GM12801 (cell line): ENCODE measurements around the gene NRXN3.

ENCODE experiments used
- TF ChIP-seq, protein P1 (sequence below): IDR thresholded peaks from one replicate; pipeline ENCODE4 v1.5.1; 2011; ENCODE audit warnings: control low read depth; ENCODE audit not compliant: insufficient read length; ENCODE audit errors: extremely low read depth

Gene NRXN3

DNA sequence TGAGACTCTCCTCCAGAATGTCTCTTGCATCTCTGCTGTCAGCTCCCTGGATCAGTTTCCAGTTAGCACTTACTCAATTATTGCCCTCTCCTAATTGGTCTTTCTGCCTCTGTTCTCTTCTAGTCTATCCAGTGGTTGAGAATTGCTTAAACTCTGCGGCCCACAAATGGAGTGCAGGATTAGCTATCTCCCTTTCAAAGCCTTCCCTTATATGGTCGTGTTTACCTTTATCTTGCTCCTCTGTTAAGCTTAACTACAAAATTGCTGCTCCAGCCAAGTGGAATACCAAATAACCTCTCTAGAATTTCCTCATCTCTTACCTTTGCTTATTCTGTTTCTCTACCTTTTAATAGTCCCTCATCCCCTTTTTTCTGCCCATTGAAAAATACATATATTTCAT is 132.7 kb downstream of the NRXN3 start:
- TF ChIP-seq, protein P1, sequence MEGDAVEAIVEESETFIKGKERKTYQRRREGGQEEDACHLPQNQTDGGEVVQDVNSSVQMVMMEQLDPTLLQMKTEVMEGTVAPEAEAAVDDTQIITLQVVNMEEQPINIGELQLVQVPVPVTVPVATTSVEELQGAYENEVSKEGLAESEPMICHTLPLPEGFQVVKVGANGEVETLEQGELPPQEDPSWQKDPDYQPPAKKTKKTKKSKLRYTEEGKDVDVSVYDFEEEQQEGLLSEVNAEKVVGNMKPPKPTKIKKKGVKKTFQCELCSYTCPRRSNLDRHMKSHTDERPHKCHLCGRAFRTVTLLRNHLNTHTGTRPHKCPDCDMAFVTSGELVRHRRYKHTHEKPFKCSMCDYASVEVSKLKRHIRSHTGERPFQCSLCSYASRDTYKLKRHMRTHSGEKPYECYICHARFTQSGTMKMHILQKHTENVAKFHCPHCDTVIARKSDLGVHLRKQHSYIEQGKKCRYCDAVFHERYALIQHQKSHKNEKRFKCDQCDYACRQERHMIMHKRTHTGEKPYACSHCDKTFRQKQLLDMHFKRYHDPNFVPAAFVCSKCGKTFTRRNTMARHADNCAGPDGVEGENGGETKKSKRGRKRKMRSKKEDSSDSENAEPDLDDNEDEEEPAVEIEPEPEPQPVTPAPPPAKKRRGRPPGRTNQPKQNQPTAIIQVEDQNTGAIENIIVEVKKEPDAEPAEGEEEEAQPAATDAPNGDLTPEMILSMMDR: no peak

DNA sequence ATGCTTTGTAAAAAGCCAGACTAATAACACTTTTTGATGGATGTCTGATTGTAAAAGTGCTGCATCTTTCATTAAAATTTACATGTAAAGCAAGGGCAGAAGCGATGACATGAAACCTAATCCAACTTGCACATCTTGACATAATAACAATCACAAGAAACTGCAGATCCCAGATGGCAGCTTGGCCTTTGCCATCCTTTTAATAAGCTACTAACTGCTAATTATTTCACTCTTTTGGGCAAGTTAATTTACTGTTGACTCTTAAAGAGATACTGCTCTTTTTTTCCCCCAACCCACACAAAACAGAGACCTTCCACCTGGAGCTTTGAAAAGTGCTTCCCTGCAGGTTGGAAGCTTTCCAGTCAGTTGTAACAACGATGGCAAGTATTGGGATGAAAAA is 137.5 kb downstream of the NRXN3 start:
- TF ChIP-seq, protein P1: no peak

DNA sequence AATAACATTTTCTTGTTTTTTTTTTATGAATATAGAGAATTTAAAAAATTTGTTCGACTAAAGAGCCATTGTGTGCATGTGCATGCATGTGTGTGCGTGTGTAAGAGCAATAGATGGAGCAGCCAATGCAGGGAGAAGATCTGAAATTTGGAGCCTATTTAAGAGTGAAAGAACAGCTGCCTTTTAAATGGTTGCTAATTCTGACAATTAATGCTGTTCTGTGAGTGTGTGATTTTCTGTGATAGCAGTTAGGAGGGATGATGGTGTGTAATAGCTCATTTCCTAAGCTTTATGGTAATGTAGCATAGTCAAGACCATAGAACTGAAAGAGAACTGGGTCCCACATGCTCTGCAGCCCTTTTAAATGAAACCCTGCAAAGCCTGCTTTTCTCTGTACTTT is 137.9 kb downstream of the NRXN3 start:
- TF ChIP-seq, protein P1: no peak

DNA sequence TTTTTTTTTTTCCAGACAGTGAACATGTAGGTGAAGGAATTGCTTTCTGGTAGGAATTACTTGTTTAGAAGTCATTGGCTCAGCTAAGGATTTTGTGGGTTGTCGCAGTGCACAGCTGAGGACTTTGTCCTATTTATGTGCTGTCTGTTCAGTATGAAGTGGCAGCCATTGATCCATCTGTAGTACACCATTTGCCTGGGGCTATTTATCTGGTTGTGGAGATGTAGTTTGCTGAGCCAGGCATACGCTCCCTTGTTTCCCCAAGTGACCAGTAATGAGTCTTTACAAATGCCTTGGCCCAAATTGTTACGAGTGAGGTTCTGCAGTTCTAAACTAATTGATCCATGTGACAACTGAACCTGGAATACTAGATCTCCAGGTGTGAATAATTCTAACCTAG is 140.1 kb downstream of the NRXN3 start:
- TF ChIP-seq, protein P1: no peak

DNA sequence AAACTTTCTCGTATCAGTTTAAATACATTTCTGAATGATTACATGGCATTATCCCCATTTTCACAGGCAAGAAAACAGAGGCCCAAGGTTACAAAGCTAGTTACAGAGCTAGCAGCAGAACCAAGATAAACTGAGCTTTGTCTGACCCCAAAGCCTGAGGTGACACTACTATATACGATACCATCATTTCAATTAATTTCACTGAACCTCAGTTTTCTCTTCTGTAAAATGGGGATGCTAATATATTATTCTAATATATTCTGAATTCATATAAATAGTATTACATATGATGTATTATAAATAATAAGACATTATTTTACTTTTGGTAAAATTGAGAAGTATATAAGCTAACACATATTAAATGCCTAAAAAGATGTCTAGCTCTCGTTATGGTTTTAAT is 143.3 kb downstream of the NRXN3 start:
- TF ChIP-seq, protein P1: no peak

DNA sequence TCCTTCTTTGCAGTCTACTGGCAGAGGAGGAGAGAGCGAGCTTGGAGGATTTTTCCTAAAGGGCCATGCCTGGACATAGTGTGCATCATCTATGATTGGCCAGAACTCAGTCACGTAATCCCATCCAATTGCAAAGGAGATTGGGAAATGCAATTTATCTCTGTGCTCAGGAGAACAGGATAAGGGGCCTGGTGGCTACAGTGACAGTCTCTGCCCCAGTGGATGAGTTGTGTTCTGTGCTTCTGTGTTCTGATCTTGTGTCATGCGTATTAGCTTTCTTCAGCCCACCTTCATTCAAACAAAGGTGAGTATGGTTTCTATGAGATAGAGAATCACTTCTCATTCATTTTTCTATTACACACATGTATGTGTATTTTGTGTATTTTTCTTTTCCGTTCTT is 144.3 kb downstream of the NRXN3 start:
- TF ChIP-seq, protein P1: no peak

DNA sequence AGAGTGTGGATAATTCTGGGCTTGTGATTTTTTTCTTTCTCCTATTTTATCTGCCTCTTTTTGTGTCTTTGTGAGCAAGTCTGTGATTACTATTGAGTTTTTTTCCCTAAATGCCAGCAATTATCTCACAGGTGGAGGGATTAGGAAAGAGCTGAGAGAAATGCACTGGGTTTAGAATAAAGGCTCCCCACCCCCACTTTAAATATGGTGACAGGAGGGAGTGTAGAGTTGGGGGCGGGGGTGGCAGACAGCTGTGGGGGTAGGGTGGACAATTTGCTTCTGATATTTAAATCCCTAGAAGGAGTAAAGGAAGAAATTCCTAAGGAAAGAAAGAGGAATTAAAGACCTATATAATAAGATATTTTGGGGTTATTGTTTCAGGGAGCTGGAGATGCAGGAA is 145.9 kb downstream of the NRXN3 start:
- TF ChIP-seq, protein P1: no peak

DNA sequence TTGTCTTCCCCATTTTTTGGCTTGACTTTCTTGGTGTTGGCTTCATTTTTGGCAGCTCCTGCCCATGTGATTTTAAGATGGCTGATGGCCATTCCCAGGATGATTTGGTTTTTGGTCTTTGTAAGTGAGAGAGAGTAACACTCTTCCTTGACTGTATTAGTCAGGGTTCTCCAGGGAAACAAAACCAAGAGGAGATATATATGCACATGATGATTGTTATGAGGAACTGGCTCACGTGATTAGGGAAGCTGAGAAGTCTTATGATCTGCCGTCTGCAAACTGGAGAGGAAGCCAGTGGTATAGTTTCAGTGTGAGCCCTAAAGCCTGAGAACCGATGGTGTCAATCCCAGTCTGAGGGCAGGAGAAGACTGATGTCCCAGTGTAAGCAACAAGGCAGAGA is 146.6 kb downstream of the NRXN3 start:
- TF ChIP-seq, protein P1: no peak
